Prostate gland (tissue), 2 donors: ENCODE results near the gene TFAP2B.

ENCODE experiments used
- CTCF ChIP-seq, 4 experiments: fragments of 200-600 bp in 2 of 4; fragments of 450-650 bp in 2 of 4; sonication (generic) in 2 of 4; IDR thresholded peaks; 1 replicate in 3 of 4; 2 replicates in 1 of 4; pipeline ENCODE4 v1.5.1; 2016 to 2019; ENCODE audit warnings: antibody characterized with exemption in 4 of 4, mild to moderate bottlenecking in 2 of 4, moderate library complexity in 2 of 4
- POLR2A ChIP-seq: fragments of 450-650 bp; IDR thresholded peaks from one replicate; pipeline ENCODE4 v1.6.1; 2016; ENCODE audit warnings: antibody characterized with exemption, mild to moderate bottlenecking

- no peak for TF ChIP-seq POLR2A
- TF ChIP-seq CTCF (IDR thresholded peaks at IDR 0.05): no peak
Observed at GRCh38 chr6:50824552-50824951, 5.9 kb downstream of the TFAP2B start.
